ENCODE data around the gene ABCF2. TPM values are rescaled to one million over a fixed set of nuclear protein-coding genes. Genes with fewer than 3 reads are reported as not detected.

The ABCF2 gene
- polyA plus RNA-seq, 1 of the 3 experiments (the other 2 are of a cell fraction): 75.4 TPM

DNA sequence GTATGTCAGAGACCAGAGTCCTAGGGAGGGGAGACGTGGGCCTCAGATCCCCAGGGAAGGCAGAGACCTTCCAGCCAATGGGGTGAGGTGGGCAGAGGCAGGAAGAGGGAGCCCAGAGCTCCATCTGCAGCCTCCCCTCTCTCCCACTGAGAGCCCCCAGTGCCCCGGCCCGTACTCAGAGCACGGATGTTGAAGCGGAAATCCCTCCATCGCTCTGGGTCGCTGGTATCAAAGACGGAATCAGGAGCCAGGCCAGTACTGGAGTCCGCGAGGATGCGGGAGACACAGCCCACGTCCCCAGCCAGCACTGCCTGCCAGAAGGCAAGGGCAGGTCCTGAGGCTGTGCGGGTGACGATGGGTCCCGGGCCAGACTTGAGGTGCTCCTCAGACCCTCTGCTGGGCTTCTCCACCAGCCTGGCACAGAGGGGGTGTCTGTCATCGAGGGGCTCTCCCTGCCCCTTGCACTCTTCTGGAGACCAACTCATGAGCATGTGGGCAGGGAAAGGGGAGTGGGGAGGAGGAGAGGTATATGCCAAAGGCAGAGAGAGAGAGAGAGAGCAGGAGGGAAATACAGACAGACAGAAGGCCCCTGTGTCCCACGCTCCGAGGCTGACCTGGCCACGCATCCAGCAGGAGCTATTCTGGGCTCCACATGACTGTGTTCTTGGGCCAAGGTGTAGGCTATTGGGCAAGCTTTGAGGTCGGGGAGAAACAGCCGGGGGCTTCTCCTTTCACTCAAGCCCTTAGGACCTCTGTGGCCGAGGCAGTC, 40.2 kb downstream of the ABCF2 start, which contains the start of gene ASB10:
ASB10 (minus strand) TSS at position 611 of the 769 bp plus-strand sequence; CDS start at position 491, 120 bp downstream.
- Histone ChIP-seq H3K36me3 (replicated peaks in 1 of 2; ENCODE audit: control insufficient read depth in 1 of 2, insufficient read depth in 2 of 2, low read length in 1 of 2) (no peaks in the 10 kb centered on the region), H2AFZ (ENCODE audit: low read depth) (no peak within 1 kb of the TSS), H3K27ac (ENCODE audit: low read depth in 2 of 2, low read length in 1 of 2) (no peak within 1 kb of the TSS), H3K9me3 (no peaks in the 10 kb centered on the region), H3K9ac (no peak within 1 kb of the TSS), H4K20me1 (ENCODE audit: insufficient read depth) (no peaks in the 10 kb centered on the region), H3K4me2 (no peak within 1 kb of the TSS), H3F3A (replicated peaks; ENCODE audit: insufficient read depth) (no peaks in the 10 kb centered on the region), H3K27me3 (ENCODE audit: insufficient read depth) (peaks cover 54% of the 10 kb centered on the region), H3K9me2 (no peaks in the 10 kb centered on the region), H3K4me1 (ENCODE audit: control insufficient read depth in 1 of 2, insufficient read depth in 2 of 2, low read depth in 1 of 2, low read length in 1 of 2) (no peaks in the 10 kb centered on the region), H3K4me3 (ENCODE audit: low read depth in 2 of 2, low read length in 1 of 2) (no peak within 1 kb of the TSS), H3K79me2 (ENCODE audit: insufficient read depth) (no peaks in the 10 kb centered on the region)
- ChIA-PET CTCF (interaction anchor here (1.2 to 1.6 kb wide), 3 partner anchors 26 to 63 kb away, joined by 4 to 6 read pairs (median 5); no protein-coding TSS in a partner anchor), POLR2A (interaction anchor here (0.7 kb wide), 1 partner anchor 22 kb away, joined by 3 read pairs; no protein-coding TSS in a partner anchor)
- 72% methylated on average over 22 of the region's 22 CpGs for WGBS (ENCODE audit: low lambda C conversion rate)
- TF ChIP-seq FOXJ3 (CRISPR knock-in tag; IDR thresholded peaks at IDR 0.05) (no peak), RAD21 (IDR thresholded peaks at IDR 0.05; ENCODE audit: low read length) (no peak), ELF1 (IDR thresholded peaks at IDR 0.05) (no peak), CHD2 (IDR thresholded peaks at IDR 0.05; ENCODE audit: low read length, partially characterized antibody) (no peak), RFX5 (IDR thresholded peaks at IDR 0.05; ENCODE audit: low read length) (no peak), MEF2A (IDR thresholded peaks at IDR 0.05; ENCODE audit: borderline replicate concordance, low read depth) (no peak), TCF12 (IDR thresholded peaks at IDR 0.05) (no peak), MXI1 (IDR thresholded peaks at IDR 0.05; ENCODE audit: low read depth, low read length) (no peak), EZH2phosphoT487 (IDR thresholded peaks at IDR 0.05; ENCODE audit: borderline replicate concordance, low read depth) (no peak), FOXM1 (IDR thresholded peaks at IDR 0.05; ENCODE audit: low read depth) (no peak)
- TF ChIP-seq, protein P1, sequence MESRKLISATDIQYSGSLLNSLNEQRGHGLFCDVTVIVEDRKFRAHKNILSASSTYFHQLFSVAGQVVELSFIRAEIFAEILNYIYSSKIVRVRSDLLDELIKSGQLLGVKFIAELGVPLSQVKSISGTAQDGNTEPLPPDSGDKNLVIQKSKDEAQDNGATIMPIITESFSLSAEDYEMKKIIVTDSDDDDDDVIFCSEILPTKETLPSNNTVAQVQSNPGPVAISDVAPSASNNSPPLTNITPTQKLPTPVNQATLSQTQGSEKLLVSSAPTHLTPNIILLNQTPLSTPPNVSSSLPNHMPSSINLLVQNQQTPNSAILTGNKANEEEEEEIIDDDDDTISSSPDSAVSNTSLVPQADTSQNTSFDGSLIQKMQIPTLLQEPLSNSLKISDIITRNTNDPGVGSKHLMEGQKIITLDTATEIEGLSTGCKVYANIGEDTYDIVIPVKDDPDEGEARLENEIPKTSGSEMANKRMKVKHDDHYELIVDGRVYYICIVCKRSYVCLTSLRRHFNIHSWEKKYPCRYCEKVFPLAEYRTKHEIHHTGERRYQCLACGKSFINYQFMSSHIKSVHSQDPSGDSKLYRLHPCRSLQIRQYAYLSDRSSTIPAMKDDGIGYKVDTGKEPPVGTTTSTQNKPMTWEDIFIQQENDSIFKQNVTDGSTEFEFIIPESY (IDR thresholded peaks at IDR 0.05; ENCODE audit: borderline replicate concordance, low read depth): no peak
- TF ChIP-seq, protein P2, sequence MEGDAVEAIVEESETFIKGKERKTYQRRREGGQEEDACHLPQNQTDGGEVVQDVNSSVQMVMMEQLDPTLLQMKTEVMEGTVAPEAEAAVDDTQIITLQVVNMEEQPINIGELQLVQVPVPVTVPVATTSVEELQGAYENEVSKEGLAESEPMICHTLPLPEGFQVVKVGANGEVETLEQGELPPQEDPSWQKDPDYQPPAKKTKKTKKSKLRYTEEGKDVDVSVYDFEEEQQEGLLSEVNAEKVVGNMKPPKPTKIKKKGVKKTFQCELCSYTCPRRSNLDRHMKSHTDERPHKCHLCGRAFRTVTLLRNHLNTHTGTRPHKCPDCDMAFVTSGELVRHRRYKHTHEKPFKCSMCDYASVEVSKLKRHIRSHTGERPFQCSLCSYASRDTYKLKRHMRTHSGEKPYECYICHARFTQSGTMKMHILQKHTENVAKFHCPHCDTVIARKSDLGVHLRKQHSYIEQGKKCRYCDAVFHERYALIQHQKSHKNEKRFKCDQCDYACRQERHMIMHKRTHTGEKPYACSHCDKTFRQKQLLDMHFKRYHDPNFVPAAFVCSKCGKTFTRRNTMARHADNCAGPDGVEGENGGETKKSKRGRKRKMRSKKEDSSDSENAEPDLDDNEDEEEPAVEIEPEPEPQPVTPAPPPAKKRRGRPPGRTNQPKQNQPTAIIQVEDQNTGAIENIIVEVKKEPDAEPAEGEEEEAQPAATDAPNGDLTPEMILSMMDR (IDR thresholded peaks at IDR 0.05): no peak
- TF ChIP-seq, protein P3, sequence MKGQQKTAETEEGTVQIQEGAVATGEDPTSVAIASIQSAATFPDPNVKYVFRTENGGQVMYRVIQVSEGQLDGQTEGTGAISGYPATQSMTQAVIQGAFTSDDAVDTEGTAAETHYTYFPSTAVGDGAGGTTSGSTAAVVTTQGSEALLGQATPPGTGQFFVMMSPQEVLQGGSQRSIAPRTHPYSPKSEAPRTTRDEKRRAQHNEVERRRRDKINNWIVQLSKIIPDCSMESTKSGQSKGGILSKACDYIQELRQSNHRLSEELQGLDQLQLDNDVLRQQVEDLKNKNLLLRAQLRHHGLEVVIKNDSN (IDR thresholded peaks at IDR 0.05; ENCODE audit: borderline replicate concordance, low read depth): no peak
- TF ChIP-seq, protein P4, sequence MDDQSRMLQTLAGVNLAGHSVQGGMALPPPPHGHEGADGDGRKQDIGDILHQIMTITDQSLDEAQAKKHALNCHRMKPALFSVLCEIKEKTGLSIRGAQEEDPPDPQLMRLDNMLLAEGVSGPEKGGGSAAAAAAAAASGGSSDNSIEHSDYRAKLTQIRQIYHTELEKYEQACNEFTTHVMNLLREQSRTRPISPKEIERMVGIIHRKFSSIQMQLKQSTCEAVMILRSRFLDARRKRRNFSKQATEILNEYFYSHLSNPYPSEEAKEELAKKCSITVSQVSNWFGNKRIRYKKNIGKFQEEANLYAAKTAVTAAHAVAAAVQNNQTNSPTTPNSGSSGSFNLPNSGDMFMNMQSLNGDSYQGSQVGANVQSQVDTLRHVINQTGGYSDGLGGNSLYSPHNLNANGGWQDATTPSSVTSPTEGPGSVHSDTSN (IDR thresholded peaks at IDR 0.05): no peak
- no peak for DNase-seq

Measured in SK-N-SH (cell line).